ENCODE data around the gene TWSG1. TPM values are rescaled to one million over a fixed set of nuclear protein-coding genes. Genes with fewer than 3 reads are reported as not detected.
A peak's percentile ranks its signal among the peaks of the same experiment; 100 is the strongest.
"Not testable (repeated sequence)": the region's sequence is repeated elsewhere in the genome, so short reads cannot be mapped to it uniquely, and the experiment has no call there.

Gene TWSG1
- total RNA-seq, 1 donor from 2014 or later: 50.1 TPM

DNA sequence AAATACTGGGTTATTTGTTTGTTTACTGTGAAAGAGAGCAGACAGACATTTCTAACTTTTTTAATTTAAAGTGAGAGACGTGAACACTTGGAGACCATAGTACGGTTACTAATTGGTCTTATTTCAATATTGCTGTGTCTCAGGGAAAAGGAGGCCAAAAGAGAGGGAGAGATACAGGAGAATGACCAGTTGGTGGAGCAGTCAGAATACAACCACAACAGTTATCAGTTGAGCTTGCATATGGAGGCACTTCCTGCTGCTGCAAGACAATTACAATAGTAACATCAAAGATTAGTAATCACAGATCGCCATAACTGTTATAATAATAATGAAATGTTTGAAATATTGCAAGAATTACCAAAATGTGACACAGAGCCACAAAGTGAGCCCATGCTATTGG is 58.2 kb downstream of the TWSG1 start:
- no peak for DNase-seq

DNA sequence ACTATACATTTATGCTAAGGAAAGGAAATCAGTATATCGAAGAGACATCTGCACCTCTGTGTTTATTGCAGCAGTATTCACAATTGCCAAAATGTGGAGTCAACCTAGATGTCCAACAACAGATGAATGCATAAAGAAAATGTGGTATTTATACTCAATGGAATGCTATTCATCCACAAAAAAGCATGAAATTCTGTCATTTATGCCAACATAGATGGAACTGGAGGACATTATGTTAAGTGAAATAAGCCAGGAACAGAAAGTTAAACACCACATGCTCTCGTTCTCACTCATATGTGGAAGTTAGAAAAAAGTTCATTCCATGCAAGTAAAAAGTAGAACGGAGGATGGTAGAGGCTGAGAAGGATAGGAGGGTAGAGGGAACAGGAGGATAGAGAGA is 59.5 kb downstream of the TWSG1 start:
- DNase-seq: no peak

DNA sequence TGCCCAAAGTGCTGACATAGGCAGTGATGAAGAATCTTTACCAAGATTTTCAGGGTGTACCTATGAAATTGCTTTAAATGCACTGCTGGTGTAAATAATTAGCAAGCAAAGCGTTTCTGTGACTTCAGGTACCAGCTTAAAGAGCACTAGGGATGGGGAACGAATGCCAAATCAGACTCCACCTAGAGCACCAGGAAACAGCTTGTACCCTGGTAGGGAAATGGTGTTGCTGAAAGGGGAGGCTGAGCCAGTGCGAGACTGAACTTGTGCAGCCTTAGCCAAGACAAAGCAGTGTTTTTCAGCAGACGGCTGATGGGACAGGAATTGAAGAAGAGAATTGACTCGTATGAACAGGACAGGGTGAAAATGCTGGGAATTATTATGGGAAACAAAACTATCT is 65.6 kb downstream of the TWSG1 start:
- DNase-seq: no peak

DNA sequence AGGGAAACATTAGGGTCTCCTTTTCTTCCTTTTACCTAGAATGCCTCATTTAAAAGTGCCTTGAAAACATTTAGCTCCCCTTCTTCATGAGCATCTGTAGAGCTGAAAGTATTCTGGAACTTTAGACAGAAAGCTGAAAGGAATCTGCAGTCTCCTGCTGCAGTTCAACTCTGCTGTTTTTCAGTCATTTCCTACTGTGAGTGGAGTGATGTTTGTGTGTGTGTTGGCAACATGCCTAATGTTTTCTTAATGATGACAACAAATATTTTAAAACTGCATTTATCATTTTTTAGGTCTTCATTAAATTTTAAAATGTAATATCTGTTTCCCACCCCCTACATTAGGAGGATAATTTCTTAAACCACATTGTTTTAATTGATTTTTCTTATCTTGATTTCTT is 66.6 kb downstream of the TWSG1 start:
- no peak for DNase-seq

DNA sequence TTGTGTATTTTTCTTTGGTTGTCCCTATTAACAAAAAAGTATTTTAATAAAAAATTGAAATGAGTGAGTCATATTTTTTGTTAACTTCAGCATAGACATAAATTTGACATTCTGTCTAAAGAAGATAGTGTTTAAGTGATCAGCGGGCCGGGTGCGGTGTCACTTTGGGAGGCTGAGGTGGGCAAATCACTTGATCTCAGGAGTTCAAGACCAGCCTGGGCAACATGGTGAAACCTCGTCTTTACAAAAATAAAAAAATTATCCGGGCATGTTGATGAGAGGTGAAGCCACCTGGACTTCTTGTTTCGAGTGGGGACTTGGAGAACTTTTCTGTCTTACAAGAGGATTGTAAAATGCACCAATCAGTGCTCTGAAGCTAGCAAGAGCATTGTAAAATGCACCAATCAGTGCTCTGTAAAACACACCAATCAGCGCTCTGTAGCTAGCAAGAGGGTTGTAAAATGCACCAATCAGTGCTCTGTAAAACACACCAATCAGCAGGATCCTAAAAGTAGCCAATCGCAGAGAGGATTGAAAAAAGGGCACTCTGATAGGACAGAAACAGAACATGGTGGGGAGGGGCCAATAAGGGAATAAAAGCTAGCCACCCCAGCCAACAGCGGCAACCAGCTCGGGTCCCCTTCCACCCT is 67.9 kb downstream of the TWSG1 start:
- DNase-seq: not testable (repeated sequence)

DNA sequence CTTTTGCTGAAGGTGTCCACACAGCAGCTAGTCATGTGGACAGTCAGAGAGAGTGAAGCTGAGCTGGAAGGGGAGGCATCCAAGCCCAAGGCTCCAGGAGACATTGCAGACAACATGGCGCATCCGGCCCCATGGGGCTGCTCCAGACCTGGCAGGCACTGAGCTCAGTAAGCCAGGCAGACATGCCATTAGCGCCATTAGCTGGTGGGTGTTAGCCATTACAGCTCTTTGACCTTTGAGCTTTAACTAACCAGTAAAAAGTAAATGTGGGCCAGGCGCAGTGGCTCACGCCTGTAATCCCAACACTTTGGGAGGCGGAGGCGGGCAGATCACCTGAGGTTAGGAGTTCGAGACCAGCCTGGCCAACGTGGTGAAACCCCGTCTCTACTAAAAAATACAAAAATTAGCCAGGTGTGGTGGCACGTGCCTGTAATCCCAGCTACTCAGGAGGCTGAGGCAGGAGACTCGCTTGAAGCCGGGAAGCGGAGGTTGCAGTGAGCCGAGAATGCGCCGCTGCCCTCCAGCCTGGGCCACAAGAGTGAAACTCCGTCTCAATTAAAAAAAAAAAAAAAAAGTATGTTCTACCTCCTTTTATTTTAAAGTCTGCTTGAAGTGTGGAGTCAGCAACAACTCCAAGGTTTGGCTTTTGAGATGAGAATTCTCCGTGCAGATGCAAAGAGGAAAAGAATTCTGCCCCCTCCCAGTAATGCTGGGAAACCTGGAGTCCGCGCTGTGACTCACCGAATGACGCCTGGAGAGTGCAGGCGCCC is 69.4 kb downstream of the TWSG1 start:
- DNase-seq: no peak

DNA sequence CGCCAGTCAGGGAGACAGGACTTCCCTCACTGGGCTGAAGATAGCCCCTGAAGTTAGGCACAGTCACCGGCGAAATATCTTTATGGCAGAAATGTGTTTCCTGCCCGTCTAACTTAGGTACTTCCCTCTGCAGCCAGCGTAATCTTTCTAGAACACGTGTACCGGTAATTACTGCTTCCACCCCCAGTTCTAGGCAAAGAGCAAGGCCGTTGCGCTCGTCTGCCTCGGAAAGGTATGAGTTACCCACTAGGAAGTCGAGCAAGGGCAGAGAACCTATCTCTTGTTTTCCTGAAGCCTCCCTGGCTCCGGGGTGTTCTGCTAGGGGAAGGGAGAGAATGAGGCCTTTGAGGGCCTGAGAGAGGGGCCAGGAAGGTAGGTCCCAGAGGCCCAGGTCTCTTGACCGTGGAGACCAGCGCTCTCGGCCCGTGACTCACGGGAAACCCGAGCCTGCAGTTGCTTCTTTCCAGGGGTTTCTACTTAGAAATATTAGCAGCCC is 70.0 kb downstream of the TWSG1 start:
- DNase-seq: no peak

DNA sequence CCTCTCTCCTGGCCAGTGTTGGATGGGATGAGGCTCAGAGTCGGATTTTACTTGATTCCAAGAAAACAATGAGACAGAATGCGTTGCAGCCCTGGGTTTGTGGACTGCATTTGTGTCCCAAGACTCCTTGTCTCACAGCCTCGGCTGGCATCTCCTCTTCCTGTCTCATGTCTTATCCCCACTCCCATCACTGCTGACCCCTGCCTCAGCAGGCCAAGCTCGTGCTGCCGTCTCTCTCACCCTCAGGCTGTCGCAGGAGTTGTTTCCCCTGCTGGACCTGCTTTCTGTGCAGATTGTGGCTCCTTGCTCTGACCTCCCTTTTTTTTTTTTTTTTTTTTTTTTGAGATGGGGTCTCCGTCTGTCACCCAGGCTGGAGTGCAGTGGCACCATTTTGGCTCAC is 70.6 kb downstream of the TWSG1 start:
- DNase-seq: no peak

DNA sequence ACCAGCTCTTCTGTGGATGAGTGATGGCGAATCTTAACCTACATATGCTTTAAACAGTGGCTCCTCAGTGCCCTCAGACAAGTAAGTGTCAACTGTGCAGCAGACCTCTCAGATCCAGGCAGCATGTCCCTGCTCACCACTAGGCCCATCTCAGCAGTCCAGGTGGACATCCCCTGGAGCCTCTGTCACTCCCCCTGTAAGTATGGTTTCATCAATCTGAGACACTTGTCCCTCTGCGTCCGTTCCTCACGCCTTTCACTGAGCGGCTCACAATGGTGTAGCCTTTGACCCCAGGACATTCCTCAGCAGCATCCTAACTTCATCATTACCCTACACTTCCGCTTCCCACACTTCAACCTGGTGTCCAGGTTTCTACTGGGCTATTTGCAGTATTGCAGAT is 71.4 kb downstream of the TWSG1 start:
- DNase-seq: no peak

DNA sequence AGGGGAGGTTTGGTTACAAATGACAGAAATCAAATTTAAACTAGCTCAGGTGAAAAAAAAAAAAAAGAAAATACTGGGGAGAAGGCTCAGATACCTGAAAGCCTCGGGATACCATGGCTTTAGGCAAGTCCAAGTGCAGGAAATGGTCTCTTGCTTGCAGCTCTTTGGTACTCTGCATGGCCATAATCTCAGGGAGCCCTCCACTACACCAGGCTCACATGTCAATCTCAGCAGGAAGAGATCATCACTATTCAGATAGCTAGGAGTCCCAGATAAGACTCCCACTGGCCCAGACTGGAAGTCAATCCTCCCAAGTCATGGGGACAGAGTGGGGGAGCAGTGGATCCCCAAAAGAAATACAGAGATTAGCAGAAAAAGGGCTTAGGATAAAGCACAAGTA is 75.9 kb downstream of the TWSG1 start:
- no peak for DNase-seq

DNA sequence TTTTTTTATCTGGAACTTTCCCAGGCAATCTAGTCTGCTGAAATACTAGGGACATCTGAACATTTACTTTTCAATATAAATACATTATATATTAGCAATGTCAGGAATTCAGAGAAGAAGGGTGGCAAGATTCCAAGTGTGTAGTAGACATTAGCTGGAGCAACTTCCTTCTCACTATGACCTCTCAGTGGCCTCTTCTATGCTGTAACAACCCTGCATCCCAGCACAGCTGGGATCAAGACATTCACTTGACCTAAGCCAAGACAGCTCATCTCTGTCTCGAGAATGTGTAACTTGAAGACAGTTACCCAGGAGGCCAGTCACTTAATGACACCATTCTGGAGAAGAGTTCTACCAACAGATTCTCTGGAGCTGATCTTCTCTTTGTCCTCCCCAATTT is 79.0 kb downstream of the TWSG1 start:
- DNase-seq: peak; percentile 86

DNA sequence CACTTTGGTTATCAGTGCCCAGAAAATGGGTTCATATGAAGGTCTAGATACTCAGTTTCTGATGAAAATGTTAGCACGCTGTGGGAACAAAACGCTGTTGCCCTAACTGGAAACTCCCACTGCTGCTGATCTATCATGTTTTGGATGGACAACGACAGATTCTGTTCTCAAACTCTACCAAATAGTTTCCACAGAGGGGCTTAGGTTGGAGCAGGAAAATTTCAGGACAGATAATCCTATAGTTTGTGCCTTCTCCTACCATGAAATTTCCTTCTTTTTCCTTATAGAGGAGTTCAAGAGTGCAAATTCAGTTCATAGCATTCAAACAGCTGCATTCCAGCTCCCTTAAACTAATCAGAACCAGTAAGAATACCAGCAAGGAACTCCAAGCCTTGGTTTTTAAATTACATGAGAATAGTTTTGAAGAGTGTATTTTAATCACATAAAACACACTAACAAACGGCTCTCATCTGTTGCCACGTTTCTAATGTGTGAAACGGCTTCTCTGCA is 82.0 kb downstream of the TWSG1 start:
- peak; percentile 82 for DNase-seq

DNA sequence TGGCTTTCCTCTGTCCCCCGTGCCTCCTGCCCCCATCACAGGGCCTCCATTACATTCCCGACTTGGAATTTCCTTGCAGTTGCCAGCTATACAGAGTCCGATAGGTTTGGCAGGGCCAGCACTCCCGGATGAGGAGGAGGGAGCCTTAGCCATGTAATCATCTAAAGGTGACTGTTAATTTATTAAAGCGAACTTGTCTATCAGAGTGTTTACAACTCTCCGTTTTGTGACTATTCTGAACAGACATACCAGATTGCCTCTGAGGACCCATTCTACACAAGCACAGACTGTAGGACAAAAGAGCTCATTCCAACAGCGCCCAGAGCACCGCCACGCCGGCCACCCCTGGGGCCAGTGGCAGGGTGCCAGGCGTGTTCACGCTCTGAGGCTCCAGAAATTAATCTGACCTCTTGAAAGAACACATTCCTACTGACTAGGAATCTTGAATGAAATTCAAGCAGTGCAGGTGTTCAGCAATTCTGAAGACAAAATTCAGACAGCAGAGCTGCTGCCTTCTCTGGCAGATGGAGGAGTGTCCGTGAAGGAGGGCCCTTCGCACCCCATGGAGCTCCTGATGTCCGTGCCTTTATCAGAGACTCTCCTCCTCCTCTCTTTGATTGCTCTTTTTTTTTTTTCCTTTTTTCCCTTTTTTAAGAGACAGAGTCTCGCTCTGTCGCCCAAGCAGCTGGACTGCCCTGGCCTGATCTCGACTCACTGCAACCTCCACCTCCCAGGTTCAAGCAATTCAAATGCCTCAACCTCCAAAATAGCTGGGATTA is 82.7 kb downstream of the TWSG1 start:
- peak; percentile 82 for DNase-seq

DNA sequence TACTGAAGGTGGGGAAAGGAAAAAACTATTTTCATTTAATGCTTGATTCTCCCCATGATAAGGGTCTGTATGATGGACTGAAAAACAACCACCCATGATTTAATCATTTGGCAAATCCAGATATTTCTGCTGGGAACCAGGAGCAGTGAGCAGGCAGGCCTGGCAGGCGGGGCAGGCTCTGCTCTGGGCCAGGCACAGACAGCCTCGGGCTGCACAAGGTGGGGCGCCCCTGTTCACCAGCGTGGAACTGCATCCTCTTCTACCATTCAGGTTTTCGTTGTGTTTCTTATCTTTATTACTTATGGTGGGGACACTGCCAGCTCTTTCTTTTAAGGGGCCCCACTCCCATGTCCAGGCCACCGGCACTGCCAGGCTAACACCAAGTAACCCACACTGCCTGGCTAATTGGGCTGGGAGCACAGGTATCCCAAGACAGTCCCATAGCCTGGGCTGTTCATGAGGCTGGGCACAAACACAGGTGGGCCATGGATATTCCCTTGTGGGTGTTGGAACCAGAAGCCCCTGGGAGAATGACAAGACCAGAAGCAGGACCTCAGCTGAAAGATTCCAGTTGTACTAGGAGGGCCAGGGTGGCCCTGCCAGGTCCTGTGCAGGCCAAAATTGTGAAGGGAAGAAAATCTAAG is 83.6 kb downstream of the TWSG1 start:
- no peak for DNase-seq

DNA sequence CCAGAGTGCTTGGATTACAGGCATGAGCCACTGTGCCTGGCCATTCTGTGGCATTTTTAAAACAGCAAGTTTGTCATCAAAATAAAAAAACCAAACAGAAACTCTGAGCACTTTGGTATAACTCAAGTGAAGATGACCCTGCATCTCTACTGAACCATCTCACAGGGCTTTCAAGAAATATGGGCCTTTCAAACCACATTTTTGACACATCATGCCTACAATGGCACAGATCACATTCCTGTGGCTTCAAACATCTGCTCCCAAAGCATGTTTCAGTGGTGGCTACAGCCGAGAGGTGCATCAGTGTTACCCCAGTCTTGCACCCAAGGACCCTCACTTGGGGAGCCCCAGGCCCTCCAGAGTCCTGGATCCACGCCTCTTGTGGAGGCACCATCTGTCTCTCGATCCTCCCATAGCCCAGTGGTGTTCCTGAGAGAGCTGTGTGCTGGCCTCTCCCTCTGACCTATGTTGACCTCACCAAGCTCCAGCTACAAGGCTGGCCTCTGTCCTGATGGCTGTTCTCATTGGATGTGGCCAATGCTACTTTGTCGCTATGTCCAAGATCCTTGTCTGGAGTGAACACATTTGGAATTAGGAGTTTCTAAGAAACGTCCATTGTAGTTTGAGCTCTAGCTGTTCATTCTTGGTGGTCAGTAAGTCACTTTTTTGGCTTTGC is 85.5 kb downstream of the TWSG1 start:
- DNase-seq: no peak

DNA sequence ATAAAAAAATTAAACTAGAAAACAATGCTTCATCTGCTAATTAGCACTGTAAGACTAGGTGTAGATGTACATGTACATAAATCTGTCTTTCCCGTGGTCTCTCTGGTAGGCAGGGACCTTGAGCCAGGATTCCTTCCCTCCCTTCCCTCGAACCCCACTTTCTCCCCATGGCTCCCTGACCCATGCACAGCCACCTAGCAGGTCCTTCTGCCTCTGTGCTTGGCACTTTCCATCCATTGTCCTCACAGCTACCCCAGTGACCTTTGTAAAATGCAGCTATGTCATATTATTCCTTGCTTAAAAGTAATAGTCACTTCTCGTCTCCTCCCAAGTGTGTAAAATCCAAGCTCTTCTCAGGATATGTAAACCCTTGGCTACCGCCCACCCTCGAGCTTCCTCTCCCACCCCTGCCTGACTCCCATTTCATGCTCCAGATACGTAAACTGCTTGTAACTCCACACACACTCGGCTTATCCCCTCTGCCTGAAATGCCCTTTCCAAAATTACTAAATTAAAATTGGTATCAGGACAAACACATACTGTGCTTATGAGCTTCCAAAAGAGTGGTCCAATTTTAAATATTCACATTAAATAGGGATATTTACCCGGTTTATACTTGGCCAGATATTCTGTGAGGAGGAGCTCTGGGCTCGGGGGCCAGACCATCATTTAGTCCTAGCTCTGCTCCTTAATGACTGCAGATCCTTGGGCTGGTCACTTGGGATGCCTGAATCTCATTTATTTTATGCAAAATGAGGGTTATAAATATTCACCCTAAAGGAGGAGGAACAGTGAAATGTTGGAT is 86.7 kb downstream of the TWSG1 start:
- DNase-seq: no peak

DNA sequence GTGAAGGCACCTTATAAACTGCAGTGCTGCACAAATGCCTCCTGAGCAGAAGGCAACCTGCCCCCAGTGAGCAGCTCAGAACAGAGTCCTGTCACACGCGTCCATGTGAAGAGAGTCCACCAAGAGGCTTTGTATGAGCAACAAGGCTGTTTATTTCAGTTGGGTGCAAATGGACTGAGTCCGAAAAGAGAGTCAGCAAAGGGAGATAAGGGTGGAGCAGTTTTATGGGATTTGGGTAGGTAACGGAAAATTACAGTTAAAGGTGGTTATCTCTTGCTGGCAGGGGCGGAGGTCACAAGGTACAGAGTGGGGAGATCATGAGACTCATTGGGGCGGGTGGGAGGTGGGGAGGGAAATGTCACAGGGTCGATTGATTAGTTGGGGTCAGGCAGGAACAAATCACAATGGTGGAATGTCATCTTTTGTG is 87.3 kb downstream of the TWSG1 start:
- no peak for DNase-seq

DNA sequence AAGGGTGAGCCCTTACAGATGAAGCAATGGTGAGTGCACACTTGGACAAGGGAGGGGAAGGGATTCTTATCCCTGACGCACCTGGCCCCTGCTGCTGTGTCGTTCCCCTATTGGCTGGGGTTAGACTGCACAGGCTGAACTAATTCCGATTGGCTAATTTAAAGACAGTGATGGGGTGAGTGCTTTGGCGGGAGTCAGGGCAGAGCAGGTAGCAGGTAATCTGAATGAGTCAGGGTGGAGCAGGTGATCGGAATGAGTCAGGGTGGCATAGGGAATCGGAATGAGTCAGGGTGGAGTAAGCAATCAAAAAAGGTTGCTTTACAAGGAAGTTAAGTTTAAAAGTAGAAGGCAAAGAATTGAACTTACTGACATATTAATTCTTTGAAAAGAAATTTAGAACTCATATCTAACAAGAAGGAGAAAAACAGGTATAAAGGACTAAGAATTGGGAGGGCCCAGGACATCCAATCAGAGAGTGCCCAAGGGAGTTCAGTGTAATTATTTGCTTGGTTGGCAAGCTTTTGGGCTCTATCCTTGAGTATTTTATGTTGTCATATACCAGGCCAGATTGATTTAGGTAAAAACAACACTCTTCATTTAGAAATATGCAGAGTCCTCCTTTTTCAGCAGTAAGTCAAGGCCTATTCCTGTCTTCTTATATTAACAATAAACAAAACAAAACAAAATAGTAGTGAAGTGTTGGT is 88.4 kb downstream of the TWSG1 start:
- no peak for DNase-seq

DNA sequence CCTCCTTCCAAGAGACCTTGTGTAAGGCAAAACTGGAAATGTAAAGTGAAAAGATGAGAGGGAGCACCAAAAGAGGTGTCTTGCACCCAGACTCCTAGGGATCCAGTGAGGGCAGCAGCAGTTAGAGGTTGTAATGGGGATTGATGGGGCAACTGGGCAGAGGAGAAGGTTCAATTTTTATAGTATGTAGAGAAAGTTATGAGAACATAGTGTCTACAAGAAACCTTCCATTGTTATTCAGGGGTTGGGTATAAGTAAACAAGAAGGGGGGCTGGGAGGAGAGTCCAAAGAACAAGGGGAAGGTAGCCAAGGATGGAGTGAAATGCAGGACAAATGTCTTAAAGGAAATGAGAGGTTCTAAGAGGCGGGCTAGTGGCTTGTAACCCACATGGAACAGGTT is 89.1 kb downstream of the TWSG1 start:
- not testable (repeated sequence) for DNase-seq

DNA sequence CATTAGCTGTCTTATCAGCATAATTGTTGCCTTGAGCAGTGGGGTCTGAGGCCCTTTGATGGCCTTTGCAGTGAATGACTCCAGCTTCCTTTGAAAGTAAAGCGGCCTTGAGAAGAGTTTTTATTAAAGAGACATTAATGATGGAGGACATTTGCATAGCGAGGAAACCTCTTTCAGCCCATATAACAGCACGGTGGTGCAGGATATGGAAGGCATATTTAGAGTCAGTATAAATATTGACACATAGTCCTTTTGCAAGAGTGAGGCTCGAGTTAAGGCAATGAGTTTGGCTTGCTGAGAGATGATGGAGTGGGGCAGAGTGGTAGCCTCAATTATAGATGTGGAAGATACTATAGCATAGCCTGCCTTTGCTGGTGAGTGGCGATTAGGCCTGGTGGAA is 89.7 kb downstream of the TWSG1 start:
- DNase-seq: not testable (repeated sequence)
